ENCODE data around the gene CNTN5.

The CNTN5 gene

DNA sequence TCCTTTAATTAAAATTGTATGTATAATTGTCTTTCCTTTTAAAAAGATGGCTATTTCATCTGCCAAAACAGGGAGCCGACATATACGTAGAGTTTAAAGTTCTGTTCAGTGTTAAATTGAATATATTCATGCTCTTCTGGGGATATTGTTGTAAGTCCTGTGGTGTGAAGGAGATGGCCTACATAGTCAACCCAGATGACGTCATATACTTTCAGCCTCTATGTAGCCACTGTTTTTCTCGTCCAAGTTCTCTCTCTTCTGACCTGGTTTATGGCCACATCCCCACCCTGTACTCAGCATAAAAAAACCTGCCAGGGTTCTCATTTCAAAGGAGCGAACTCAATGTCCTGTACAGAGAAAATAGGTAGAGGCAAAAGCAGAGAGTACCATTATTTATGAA lies 1156.9 kb downstream of the CNTN5 start:
- POLR2A ChIA-PET, result no interaction called here
- no peak for DNase-seq (ENCODE audit: extremely low spot score)
- TF ChIP-seq, protein P1, sequence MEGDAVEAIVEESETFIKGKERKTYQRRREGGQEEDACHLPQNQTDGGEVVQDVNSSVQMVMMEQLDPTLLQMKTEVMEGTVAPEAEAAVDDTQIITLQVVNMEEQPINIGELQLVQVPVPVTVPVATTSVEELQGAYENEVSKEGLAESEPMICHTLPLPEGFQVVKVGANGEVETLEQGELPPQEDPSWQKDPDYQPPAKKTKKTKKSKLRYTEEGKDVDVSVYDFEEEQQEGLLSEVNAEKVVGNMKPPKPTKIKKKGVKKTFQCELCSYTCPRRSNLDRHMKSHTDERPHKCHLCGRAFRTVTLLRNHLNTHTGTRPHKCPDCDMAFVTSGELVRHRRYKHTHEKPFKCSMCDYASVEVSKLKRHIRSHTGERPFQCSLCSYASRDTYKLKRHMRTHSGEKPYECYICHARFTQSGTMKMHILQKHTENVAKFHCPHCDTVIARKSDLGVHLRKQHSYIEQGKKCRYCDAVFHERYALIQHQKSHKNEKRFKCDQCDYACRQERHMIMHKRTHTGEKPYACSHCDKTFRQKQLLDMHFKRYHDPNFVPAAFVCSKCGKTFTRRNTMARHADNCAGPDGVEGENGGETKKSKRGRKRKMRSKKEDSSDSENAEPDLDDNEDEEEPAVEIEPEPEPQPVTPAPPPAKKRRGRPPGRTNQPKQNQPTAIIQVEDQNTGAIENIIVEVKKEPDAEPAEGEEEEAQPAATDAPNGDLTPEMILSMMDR (IDR thresholded peaks at IDR 0.05; ENCODE audit: control extremely low read depth, extremely low read depth, low read depth, missing control alignments), result no peak
- CTCF ChIA-PET, result no interaction called here

DNA sequence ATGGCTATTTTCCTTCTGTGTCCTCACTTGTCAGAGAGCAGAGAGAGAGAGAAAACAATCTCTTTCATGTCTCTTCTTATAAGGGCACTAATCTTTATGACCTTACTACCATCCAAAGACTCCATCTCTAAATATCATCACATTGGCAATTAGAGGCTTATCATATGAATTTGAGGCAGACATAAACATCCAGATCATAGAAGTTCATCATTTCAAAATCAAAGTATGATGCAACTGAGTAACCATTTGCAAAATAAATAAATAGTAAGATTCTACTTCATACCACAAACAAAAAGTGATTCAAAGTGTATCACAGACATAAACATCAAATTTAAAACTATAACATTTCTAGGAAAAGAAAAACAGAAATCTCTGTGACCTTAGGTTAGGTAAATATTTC lies 1161.6 kb downstream of the CNTN5 start:
- ChIA-PET POLR2A (no interaction called here), CTCF (no interaction called here)
- TF ChIP-seq, protein P1 (IDR thresholded peaks at IDR 0.05; ENCODE audit: control extremely low read depth, extremely low read depth, low read depth, missing control alignments), result no peak
- no peak for DNase-seq (ENCODE audit: extremely low spot score)

DNA sequence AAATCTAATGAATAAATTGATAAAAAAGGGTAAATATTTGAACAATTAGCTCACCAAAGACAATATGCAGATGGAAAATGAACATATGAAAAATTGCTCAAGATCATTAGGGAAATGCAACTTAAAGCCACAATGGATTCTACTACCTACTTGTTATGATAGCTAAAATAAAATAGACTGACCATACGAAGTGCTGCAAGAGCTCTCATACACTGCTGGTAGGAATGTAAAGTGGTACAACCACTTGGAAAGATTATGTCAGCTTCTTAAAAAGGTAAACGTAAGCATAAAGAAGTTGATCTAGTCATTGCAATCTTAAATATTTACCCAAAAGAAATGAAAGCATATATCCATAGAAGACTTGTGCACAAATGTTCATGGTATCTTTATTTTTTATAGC lies 1162.2 kb downstream of the CNTN5 start:
- POLR2A ChIA-PET, result no interaction called here
- TF ChIP-seq, protein P1 (IDR thresholded peaks at IDR 0.05; ENCODE audit: control extremely low read depth, extremely low read depth, low read depth, missing control alignments), result no peak
- DNase-seq (ENCODE audit: extremely low spot score), result no peak
- CTCF ChIA-PET, result no interaction called here

DNA sequence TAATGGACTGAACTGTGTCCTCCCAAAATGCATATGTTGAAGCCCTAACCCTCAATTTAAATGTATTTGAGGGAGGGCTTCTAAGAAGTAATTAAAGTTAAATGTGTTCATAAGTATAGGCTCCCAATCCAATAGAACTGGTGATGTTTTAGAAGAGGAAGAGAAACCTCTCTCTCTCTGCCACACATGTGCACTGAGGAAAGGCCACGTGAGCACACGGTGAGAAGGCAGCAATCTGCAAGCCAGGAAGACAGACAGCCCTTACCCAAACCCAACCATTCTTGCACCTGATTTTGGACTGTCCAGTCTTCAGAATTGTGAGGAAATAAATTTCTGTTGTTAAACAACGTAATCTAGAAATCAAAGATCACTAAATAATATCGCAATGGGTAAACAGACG lies 1164.8 kb downstream of the CNTN5 start:
- no peak for DNase-seq (ENCODE audit: extremely low spot score)

DNA sequence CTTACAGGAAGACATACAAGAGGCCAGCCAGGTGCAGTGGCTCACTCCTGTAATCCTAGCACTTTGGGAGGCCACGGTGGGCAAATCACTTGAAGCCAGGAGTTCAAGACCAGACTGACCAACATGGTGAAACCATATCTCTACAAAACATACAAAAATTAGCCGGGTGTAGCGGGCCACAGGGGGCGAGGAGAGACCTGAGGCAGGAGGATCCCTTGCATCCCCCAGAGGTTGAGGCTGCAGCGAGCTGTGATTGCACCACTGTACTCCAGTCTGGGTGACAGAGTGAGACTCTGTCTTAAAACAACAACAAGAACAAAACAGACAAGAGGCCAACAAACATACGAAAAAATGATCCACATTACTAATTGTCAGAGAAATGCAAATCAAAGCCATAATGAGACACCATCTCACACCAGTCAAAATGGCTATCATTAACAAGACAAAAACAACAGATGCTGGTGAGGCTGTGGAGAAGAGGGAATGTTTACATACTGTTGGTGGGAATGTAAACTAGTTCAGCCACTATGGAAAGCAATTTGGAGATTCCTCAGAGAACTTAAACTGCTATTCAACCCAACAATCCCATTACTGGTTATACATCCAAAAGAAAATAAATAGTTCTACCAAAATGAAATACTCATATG lies 1167.5 kb downstream of the CNTN5 start:
- no peak for DNase-seq (ENCODE audit: extremely low spot score)
- TF ChIP-seq, protein P1 (IDR thresholded peaks at IDR 0.05; ENCODE audit: control extremely low read depth, extremely low read depth, low read depth, missing control alignments), result no peak
- CTCF ChIA-PET, result no interaction called here
- POLR2A ChIA-PET, result no interaction called here

More for the DNA sequence above, 1164.8 kb downstream of the CNTN5 start:
- TF ChIP-seq, protein P1 (IDR thresholded peaks at IDR 0.05; ENCODE audit: control extremely low read depth, extremely low read depth, low read depth, missing control alignments), result no peak
- POLR2A ChIA-PET, result no interaction called here
- CTCF ChIA-PET, result no interaction called here

DNA sequence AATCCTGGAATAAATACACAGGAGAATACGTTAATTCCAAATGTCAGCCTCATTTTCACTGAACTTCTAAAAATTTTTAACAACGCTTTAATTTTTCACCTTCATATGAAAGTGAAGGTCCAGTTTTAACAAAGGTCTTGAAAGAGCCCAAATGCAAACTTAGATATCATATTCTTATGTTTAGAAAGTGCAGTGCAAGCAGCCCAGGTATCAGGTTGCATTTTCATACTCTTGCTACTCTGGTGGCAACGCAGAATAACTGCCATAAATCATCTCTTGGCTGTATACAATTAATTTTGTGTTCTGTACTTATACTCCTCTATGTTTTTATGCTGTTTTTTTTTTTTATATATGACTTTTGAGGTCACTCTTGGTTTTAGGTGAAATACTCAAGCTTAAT lies 1169.6 kb downstream of the CNTN5 start:
- ChIA-PET POLR2A (no interaction called here), CTCF (interaction anchor here (1.6 kb wide), 1 partner anchor 39 kb away, joined by 3 read pairs; no protein-coding TSS in a partner anchor)
- no peak for DNase-seq (ENCODE audit: extremely low spot score)
- TF ChIP-seq, protein P1 (IDR thresholded peaks at IDR 0.05; ENCODE audit: control extremely low read depth, extremely low read depth, low read depth, missing control alignments), result no peak
